NCI-H69 (cell line): Measurements from ENCODE around the gene HARBI1.

Experiments
- DNase-seq: peaks from one replicate; lab custom pipeline; 2025; lab: John Stamatoyannopoulos, UW

Gene HARBI1, protein sequence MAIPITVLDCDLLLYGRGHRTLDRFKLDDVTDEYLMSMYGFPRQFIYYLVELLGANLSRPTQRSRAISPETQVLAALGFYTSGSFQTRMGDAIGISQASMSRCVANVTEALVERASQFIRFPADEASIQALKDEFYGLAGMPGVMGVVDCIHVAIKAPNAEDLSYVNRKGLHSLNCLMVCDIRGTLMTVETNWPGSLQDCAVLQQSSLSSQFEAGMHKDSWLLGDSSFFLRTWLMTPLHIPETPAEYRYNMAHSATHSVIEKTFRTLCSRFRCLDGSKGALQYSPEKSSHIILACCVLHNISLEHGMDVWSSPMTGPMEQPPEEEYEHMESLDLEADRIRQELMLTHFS

GRCh38 chr11:46617134-46617971, at the start of gene HARBI1, which contains the start of gene ATG13:
TSS of gene HARBI1 (minus strand) at chr11:46617227. CDS start at chr11:46616237, 990 bp downstream.
TSS of gene ATG13 (plus strand) at chr11:46617553. CDS start at chr11:46644292, 26,739 bp downstream.
- DNase-seq, result peak; percentile 97

DNA sequence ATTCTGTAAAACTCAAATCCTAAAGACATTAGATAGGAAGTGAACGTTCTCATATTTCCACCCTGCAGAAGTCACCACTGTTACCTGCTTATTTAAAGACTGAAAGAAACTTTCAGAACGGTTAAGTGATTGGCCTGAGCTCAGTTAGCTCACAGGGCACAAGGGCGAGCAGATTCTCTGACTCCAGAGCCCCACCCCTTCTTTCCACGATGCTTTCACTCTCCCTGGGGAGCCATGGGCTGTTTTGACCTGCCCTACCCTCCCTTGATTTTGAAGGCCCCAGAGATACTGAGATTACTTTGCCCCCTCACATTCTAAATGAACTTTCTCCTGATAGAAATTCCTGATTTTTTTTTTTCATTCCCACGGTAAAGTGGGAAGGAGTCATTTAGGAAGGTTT, 49.5 kb upstream of the HARBI1 start:
- no peak for DNase-seq

GRCh38 chr11:46665356-46665755, 48.3 kb upstream of the HARBI1 start:
- no peak for DNase-seq

DNA sequence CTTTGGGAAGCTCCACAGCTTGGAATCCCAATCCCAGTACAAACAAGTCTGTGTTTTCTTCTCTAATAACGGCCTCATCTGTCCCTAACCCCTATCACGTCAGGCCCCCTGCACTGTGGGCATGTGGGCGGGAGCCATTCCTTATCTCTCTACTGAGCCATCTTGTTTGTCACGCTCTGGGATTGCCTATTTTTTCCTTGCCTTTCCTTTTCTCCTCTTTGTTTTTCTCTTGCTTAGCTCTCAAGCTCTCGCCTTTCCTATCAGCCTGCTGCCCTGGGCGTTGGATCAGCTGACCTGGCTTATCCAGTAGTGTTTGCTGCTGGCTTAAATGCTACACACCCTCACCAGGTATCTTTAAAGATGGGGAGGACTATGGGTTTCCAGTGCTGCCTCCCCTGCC, 47.6 kb upstream of the HARBI1 start:
- DNase-seq, result no peak

DNA sequence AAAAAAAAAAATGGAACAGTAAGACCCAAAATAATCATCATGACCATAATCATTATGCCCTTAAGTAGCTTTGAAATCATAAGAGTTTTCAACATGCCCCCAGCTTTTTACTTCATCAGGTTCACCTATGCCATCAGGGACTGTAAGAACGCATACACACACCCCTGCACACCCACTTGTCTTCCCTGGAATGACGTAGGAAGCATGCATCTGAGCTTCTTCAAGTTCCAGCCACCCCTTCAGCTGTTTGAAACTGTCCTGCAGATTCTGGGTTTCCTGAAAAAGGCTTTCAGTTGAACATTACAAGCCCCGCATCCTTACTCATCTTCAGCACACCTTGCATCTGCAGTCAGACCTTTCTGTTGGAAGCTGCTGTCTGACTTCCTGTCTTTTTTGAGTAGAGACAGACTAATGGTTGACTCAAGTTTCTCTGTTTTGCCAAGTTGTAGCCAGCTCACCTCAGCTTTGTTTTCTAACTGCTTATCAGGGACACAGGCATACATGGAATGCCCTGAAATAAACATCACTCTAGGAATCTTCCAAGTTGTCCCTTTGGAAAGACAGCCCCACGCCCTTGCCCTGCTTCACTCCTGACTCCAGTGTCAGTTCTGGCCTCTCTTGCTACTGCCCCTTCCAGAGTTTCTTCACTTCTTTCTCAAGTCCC, 46.4 kb upstream of the HARBI1 start:
- DNase-seq, result no peak

DNA sequence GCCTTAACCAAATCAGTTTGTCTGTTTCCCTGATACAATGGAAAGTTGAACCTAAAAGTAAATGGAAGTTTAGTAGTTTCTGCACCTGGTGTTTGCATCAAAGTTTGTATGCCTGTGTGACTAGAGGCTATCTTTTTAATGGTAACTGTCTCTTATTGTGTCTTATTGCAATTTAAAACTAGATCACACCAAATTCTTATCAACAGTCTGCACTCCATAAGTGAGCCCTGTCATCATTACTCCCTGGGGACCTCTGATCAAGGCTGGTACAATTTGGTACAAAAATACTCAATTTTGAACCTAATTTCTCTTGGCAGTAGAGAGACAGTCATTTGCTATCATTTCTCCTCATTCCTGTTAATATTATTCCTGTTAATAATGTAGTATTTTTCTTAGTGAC, 45.3 kb upstream of the HARBI1 start:
- DNase-seq, result no peak

GRCh38 chr11:46661836-46662235, 44.8 kb upstream of the HARBI1 start:
- no peak for DNase-seq

DNA sequence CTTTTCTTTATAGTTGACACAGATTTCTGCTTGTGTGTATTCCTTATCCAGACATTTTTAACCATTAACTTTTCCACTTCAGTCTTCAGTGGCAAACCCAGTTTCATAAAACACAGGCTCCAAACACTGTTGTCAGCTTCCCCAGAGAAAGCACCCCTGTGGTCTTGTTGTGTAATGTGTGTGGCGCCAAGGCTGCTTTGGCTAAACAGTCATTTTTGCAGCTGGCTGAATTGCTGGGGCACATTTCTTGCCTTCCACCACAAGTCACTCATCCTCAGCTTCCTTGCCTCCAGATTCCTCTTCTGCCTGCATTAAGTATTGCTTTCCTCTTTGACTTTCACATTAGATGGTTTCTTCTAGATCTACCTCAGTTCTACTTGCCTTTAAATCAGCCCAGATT, 42.9 kb upstream of the HARBI1 start:
- no peak for DNase-seq

- no peak for DNase-seq
These were observed 41.2 kb upstream of the HARBI1 start for GRCh38 chr11:46658259-46658658.

GRCh38 chr11:46657186-46657585, 40.2 kb upstream of the HARBI1 start:
- no peak for DNase-seq

DNA sequence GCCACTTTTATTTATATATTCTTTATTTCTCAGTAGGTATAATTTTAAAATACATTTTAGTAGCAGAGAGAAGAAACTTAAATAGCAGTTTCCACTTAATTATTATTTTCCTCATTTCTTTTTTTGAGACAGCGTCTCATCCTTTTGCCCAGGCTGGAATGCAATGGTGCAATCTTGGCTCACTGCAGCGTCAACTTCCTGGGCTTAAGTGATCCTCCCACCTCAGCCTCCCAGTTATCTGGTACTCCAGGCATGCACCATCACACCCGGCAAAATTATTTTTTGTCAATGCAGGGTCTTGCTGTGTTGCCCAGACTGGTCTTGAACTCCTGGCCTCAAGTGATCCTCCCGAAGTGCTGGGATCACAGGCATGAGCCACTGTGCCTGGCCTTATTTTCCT, 38.6 kb upstream of the HARBI1 start:
- DNase-seq, result no peak

DNA sequence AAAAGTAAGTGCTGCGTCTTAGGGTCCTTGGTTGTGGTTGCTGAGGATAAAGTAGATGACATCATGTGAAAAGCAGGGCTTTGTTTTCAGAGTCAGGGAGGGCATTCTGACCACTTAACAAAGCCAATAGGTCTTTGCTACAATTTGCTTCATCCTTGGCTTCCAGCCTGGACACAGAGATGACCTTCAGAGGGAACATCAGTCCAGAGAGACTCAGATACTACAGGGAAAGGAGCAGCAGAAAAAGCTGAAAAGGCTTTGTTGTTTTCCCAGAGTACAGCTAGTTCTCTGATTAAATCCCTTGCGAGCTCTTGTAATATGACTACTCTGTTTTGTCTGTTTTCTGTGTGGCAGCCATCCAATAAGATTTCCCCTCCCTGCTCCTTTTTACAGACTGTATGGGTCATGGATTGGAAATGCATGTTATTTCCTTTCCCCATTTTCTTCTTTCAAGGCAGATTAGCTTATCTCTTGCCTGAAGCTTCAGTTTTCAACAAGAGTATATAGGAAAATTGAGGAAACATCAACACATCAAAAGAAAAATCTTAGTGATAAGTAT, 32.2 kb upstream of the HARBI1 start:
- no peak for DNase-seq

GRCh38 chr11:46643986-46644385, 27.0 kb upstream of the HARBI1 start:
- DNase-seq, result no peak

DNA sequence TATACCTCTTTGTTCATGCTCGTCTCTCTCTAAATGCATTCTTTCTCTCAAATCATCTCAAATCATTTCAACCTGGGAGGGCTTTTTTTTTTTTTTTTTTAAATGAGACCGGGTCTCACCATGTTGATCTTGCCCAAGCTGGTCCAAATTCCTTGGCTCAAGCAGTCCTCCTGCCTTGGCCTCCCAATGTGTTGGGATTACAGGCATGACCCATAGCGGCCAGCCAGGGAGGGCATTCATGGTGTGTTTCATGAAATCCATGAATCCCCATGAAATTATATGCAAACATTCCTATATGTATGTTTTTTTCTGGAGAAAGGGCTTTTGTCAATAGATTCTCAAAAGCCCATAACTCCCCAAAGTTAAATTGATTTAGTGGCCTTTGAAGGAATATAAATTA, 26.5 kb upstream of the HARBI1 start:
- DNase-seq, result no peak

DNA sequence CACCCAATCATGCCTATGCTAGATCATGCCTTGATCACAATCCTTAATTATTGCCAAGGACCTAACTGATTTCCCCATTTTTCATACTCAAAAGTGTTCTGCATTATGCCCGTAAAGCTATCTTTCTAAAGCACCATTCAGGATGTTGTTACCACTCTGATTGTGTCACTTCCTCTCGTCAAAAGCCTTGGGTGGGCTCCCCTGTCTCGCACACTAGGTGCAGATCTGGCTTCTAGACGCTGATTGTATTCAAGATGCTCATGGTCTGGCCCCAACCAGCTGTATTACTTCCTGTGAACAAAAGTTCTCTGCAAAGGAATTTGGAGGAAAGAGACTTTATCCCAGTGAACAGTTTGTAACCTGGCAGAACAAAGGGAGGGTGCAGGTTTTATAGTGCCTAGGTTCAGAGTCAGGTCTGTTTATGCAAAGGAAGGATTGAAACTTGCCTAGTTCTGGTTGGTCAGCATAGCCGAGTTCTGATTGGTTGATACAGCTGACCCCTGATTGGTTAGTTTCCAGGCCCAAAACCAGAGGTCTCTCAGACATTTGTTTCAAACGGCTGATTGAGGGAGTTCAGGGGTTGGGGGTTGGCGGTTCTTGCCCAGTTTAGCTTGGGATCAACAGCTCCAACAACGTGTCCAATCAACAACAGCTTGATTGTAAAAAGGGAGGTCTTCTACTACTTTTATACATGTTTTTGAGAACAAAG, 25.8 kb upstream of the HARBI1 start:
- no peak for DNase-seq

- no peak for DNase-seq
These were observed 24.6 kb upstream of the HARBI1 start for GRCh38 chr11:46641639-46642038.

GRCh38 chr11:46640036-46640788, 23.2 kb upstream of the HARBI1 start:
- DNase-seq, result no peak

- DNase-seq, result peak; percentile 31
These were observed 22.3 kb upstream of the HARBI1 start for GRCh38 chr11:46639197-46639839.

GRCh38 chr11:46637546-46637945, 20.5 kb upstream of the HARBI1 start:
- DNase-seq, result no peak

DNA sequence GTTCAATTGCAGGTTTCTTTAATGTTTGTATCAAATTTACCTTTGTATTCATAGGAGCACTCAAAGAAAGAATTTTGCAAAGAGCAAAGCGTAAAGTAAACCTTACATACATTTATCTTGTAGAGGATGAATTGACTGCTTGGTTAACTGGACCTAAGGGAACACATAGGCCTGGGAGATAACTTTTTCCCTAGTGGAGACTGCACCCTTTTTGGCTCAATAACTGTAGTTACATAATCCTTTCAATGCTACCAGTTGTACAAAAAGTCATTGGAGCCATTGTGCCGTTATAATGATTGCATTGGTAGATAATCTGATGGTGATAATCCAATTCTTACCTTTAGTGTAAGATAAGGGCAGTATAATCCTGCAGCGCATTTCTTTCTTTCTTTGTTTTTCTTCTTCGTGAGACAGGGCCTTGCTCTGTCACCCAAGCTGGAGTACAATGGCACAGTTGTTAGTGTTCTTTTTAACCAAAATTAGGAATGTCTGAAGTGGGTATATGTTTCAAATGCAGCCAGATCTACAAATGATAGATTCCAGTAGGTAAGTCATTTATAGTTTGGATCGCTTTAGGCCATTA, 18.6 kb upstream of the HARBI1 start:
- DNase-seq, result no peak
